Smooth muscle cell (in vitro differentiated cells): Measurements from ENCODE around the gene QRFP. TPM values are rescaled to one million over a fixed set of nuclear protein-coding genes. Genes with fewer than 3 reads are reported as not detected.

Experiments
- DNase-seq: peaks from one replicate; lab custom pipeline; 2025; ENCODE audit not compliant: unreplicated experiment; lab: John Stamatoyannopoulos, UW
- H2AFZ ChIP-seq: fragments of 200-600 bp; sonication (generic); 2 replicates; pipeline ENCODE4 v1.6.0; 2016; ENCODE audit warnings: antibody characterized with exemption, low read depth, mild to moderate bottlenecking
- H3F3A ChIP-seq: fragments of 200-600 bp; sonication (generic); 2 replicates; pipeline ENCODE4 v1.6.0; 2017; ENCODE audit warnings: antibody characterized with exemption, low read depth
- H3K27ac ChIP-seq: fragments of 200-600 bp; sonication (generic); 2 replicates; pipeline ENCODE4 v1.5.1; 2016; ENCODE audit warnings: low read depth, mild to moderate bottlenecking
- H3K27me3 ChIP-seq: fragments of 200-600 bp; sonication (generic); 2 replicates; pipeline ENCODE4 v1.6.1; 2016; ENCODE audit warnings: low read depth, mild to moderate bottlenecking
- H3K36me3 ChIP-seq: fragments of 200-600 bp; sonication (generic); 2 replicates; pipeline ENCODE4 v1.5.1; 2016; ENCODE audit warnings: low read depth
- H3K4me1 ChIP-seq: fragments of 200-600 bp; sonication (generic); 2 replicates; pipeline ENCODE4 v1.5.1; 2016; ENCODE audit warnings: low read depth
- H3K4me2 ChIP-seq: fragments of 200-600 bp; sonication (generic); 2 replicates; pipeline ENCODE4 v1.6.0; 2016; ENCODE audit warnings: mild to moderate bottlenecking
- H3K4me3 ChIP-seq: fragments of 200-600 bp; sonication (generic); 2 replicates; pipeline ENCODE4 v1.5.1; 2016; ENCODE audit warnings: mild to moderate bottlenecking
- H3K79me2 ChIP-seq: fragments of 200-600 bp; sonication (generic); 2 replicates; pipeline ENCODE4 v1.6.0; 2016; ENCODE audit warnings: low read depth, mild to moderate bottlenecking
- H3K9ac ChIP-seq: fragments of 200-600 bp; sonication (generic); 2 replicates; pipeline ENCODE4 v1.6.0; 2016; ENCODE audit warnings: low read depth
- H3K9me3 ChIP-seq: fragments of 200-600 bp; sonication (generic); replicated peaks from 2 replicates; pipeline ENCODE4 v1.5.1; 2016; ENCODE audit warnings: low read depth
- H4K20me1 ChIP-seq: fragments of 200-600 bp; sonication (generic); 2 replicates; pipeline ENCODE4 v1.6.0; 2016; ENCODE audit warnings: low read depth
- CTCF ChIP-seq: fragments of 200-600 bp; sonication (generic); IDR thresholded peaks from 2 replicates; pipeline ENCODE4 v1.5.1; 2017; ENCODE audit warnings: borderline replicate concordance, mild to moderate bottlenecking, antibody characterized with exemption; ENCODE audit not compliant: insufficient read depth, poor library complexity, severe bottlenecking
- WGBS: methylation state at CpG from one replicate; pipeline ENCODE4 v1.1.7; 2016; ENCODE audit warnings: low lambda C conversion rate; 5-methylcytosine and 5-hydroxymethylcytosine counted together
- polyA plus RNA-seq: library from polyadenylated mRNA; unstranded; fragments of >200 nt; fragmentation: Nextera tagmentation; extraction: Ambion mirVana; gene quantifications from 2 replicates; pipeline ENCODE4 v1.2.1, GENCODE V29; 2016
- total RNA-seq: library from RNA; depleted of rRNA; stranded (reverse); fragments of >200 nt; gene quantifications from 2 replicates; pipeline ENCODE4 v1.2.3, GENCODE V29; 2014

The QRFP gene
- total and polyA plus RNA-seq, 2 experiments from 2014 or later = 0.15 TPM; not detected in 1

- H4K20me1 ChIP-seq = no peaks in the 10 kb centered on the region
- H3K4me1 ChIP-seq = peaks cover 13% of the 10 kb centered on the region
- no peak overlapping the region for H3K9ac ChIP-seq
- no peak for TF ChIP-seq CTCF
- no peak overlapping the region for H3K4me2 ChIP-seq
- no peak overlapping the region for H3K27ac ChIP-seq
- no peaks in the 10 kb centered on the region for H3K79me2 ChIP-seq
- WGBS = 37% methylated on average over 12 of the region's 12 CpGs
- H2AFZ ChIP-seq = no peak overlapping the region
- H3K9me3 ChIP-seq = no peaks in the 10 kb centered on the region
- no peaks in the 10 kb centered on the region for H3K36me3 ChIP-seq
- H3K27me3 ChIP-seq = peaks cover 34% of the 10 kb centered on the region
- H3K4me3 ChIP-seq = no peak overlapping the region
- H3F3A ChIP-seq = peaks cover 3% of the 10 kb centered on the region
- DNase-seq = no peak
These were observed 39.9 kb upstream of the QRFP start for GRCh38 chr9:130936285-130937117.

- H3F3A ChIP-seq = peaks cover 3% of the 10 kb centered on the region
- H2AFZ ChIP-seq = no peak overlapping the region
- no peak for DNase-seq
- no peak for TF ChIP-seq CTCF
- no peak overlapping the region for H3K9ac ChIP-seq
- no peaks in the 10 kb centered on the region for H4K20me1 ChIP-seq
- peaks cover 13% of the 10 kb centered on the region for H3K4me1 ChIP-seq
- no peaks in the 10 kb centered on the region for H3K79me2 ChIP-seq
- H3K4me2 ChIP-seq = no peak overlapping the region
- H3K36me3 ChIP-seq = no peaks in the 10 kb centered on the region
- no peaks in the 10 kb centered on the region for H3K9me3 ChIP-seq
- H3K4me3 ChIP-seq = no peak overlapping the region
- no peak overlapping the region for H3K27ac ChIP-seq
- 92% methylated on average over 13 of the region's 13 CpGs for WGBS
- peaks cover 30% of the 10 kb centered on the region for H3K27me3 ChIP-seq
These were observed 39.1 kb upstream of the QRFP start for GRCh38 chr9:130935648-130936271.

GRCh38 chr9:130934702-130935647, 38.4 kb upstream of the QRFP start:
- no peaks in the 10 kb centered on the region for H3K36me3 ChIP-seq
- no peak overlapping the region for H2AFZ ChIP-seq
- H3K27ac ChIP-seq = no peak overlapping the region
- TF ChIP-seq CTCF = no peak
- no peaks in the 10 kb centered on the region for H4K20me1 ChIP-seq
- no peak for DNase-seq
- no peaks in the 10 kb centered on the region for H3K9me3 ChIP-seq
- no peaks in the 10 kb centered on the region for H3K79me2 ChIP-seq
- peaks cover 13% of the 10 kb centered on the region for H3K4me1 ChIP-seq
- H3F3A ChIP-seq = peaks cover 3% of the 10 kb centered on the region
- H3K9ac ChIP-seq = no peak overlapping the region
- H3K4me2 ChIP-seq = no peak overlapping the region
- WGBS = 85% methylated on average over 16 of the region's 16 CpGs
- H3K4me3 ChIP-seq = no peak overlapping the region
- peaks cover 23% of the 10 kb centered on the region for H3K27me3 ChIP-seq
